Cardiac septum (tissue), 1 donor: ENCODE measurements around the gene ITGA6. TPM values are rescaled to one million over a fixed set of nuclear protein-coding genes. Genes with fewer than 3 reads are reported as not detected.
A peak's percentile ranks its signal among the peaks of the same experiment; 100 is the strongest.

Experiments used
- DNase-seq: peaks from one replicate; pipeline ENCODE4 v3.0.0-alpha.2; 2020; ENCODE audit warnings: low spot score
- intact Hi-C: fragments of 100-400 bp; cut with DNase I; formaldehyde crosslinking; loops from one replicate; pipeline ENCODE4 v1.14.0; 2022
- total RNA-seq: library from RNA; stranded (reverse); fragmentation: NEBNext Ultra II Directional; extraction: Animal tissue kit (Norgen Biotek cat#: 25700); gene quantifications from one replicate; pipeline ENCODE4 v1.2.1, GENCODE V29; 2021
- donor health status: DM: no; HTN: no; CAD: no.

ITGA6 gene
- total RNA-seq, 1 donor from 2014 or later = 38.9 TPM

- intact Hi-C loops = no loop called here
- DNase-seq = no peak
Observed at GRCh38 chr2:172457536-172457935, 30.1 kb downstream of the ITGA6 start.

- no peak for DNase-seq
- intact Hi-C loops = no loop called here
Observed at GRCh38 chr2:172458561-172459124, 31.3 kb downstream of the ITGA6 start.

GRCh38 chr2:172460780-172461201 lies 33.4 kb downstream of the ITGA6 start:
- intact Hi-C loops = loop anchor here (5.0 to 10.0 kb wide), 3 partner anchors 68 to 866 kb away; no protein-coding TSS in a partner anchor
- DNase-seq = no peak

GRCh38 chr2:172461591-172462372 lies 34.4 kb downstream of the ITGA6 start:
- intact Hi-C loops = loop anchor here (2.0 to 10.0 kb wide), 4 partner anchors 31 to 867 kb away; no protein-coding TSS in a partner anchor
- DNase-seq = peak; percentile 89

- DNase-seq = no peak
- intact Hi-C loops = loop anchor here (2.0 to 10.0 kb wide), 4 partner anchors 32 to 868 kb away; no protein-coding TSS in a partner anchor
Observed at GRCh38 chr2:172462373-172462848, 35.0 kb downstream of the ITGA6 start.

- intact Hi-C loops = loop anchor here (2.0 to 10.0 kb wide), 4 partner anchors 32 to 868 kb away; no protein-coding TSS in a partner anchor
Observed at GRCh38 chr2:172462849-172463381, 35.5 kb downstream of the ITGA6 start.

GRCh38 chr2:172464400-172465129 lies 37.2 kb downstream of the ITGA6 start:
- no peak for DNase-seq
- intact Hi-C loops = loop anchor here (1.0 to 10.0 kb wide), 4 partner anchors 72 to 870 kb away; no protein-coding TSS in a partner anchor

More at GRCh38 chr2:172462849-172463381, 35.5 kb downstream of the ITGA6 start:
- no peak for DNase-seq

- no peak for DNase-seq
- intact Hi-C loops = loop anchor here (1.0 to 10.0 kb wide), 3 partner anchors 131 to 871 kb away; no protein-coding TSS in a partner anchor
Observed at GRCh38 chr2:172465417-172466334, 38.3 kb downstream of the ITGA6 start.

GRCh38 chr2:172467382-172467781 lies 40.0 kb downstream of the ITGA6 start:
- intact Hi-C loops = loop anchor here (10.0 kb wide), 2 partner anchors 133 to 873 kb away; no protein-coding TSS in a partner anchor
- no peak for DNase-seq

- intact Hi-C loops = no loop called here
- no peak for DNase-seq
Observed at GRCh38 chr2:172470958-172471922, 43.9 kb downstream of the ITGA6 start.

- no peak for DNase-seq
- intact Hi-C loops = no loop called here
Observed at GRCh38 chr2:172472446-172473033, 45.2 kb downstream of the ITGA6 start.

- no peak for DNase-seq
- intact Hi-C loops = no loop called here
Observed at GRCh38 chr2:172473167-172473566, 45.8 kb downstream of the ITGA6 start.

GRCh38 chr2:172478353-172478752 lies 51.0 kb downstream of the ITGA6 start:
- intact Hi-C loops = no loop called here
- no peak for DNase-seq

GRCh38 chr2:172480301-172481218 lies 53.2 kb downstream of the ITGA6 start:
- intact Hi-C loops = loop anchor here (5.0 kb wide), 1 partner anchor 228 kb away; no protein-coding TSS in a partner anchor
- DNase-seq = no peak

- DNase-seq = no peak
- intact Hi-C loops = loop anchor here (5.0 kb wide), 1 partner anchor 229 kb away; no protein-coding TSS in a partner anchor
Observed at GRCh38 chr2:172481507-172482262, 54.3 kb downstream of the ITGA6 start.
